SU-DHL-6 (cell line): ENCODE data around the gene THBD.

Source experiments
- H2AFZ ChIP-seq: fragments of 200-600 bp; sonication (generic); 2 replicates; pipeline ENCODE4 v1.6.1; 2014; ENCODE audit warnings: low read depth, mild to moderate bottlenecking, moderate library complexity, mixed read lengths, antibody characterized with exemption, low read length; ENCODE audit not compliant: severe bottlenecking
- H3F3A ChIP-seq: fragments of 200-600 bp; shearing (Covaris generic); 2 replicates; pipeline ENCODE4 v1.6.0; 2016; ENCODE audit warnings: antibody characterized with exemption, mild to moderate bottlenecking; ENCODE audit not compliant: insufficient read depth
- H3K27ac ChIP-seq: fragments of 200-600 bp; sonication (generic); 2 replicates; pipeline ENCODE4 v1.5.1; 2016; ENCODE audit warnings: low read depth, mild to moderate bottlenecking, low read length, moderate library complexity, mixed read lengths
- H3K27me3 ChIP-seq: fragments of 200-600 bp; sonication (generic), shearing (Covaris generic); 2 replicates; pipeline ENCODE4 v1.6.0; 2014; ENCODE audit warnings: mild to moderate bottlenecking, low read length
- H3K36me3 ChIP-seq: fragments of 200-600 bp; sonication (generic); 2 replicates; pipeline ENCODE4 v1.6.1; 2014; ENCODE audit warnings: mild to moderate bottlenecking, low read length, mixed read lengths
- H3K4me2 ChIP-seq: fragments of 300-600, 200-600 bp; shearing (Covaris generic), sonication (generic); 2 replicates; pipeline ENCODE4 v1.6.0; 2014; ENCODE audit warnings: low read length, low read depth, mild to moderate bottlenecking; ENCODE audit not compliant: poor library complexity, severe bottlenecking
- H3K4me3 ChIP-seq: fragments of 200-600 bp; sonication (generic); 2 replicates; pipeline ENCODE4 v1.5.1; 2014; ENCODE audit warnings: antibody characterized with exemption, low read length, mild to moderate bottlenecking, mixed read lengths; ENCODE audit not compliant: insufficient read depth, poor library complexity, severe bottlenecking
- H3K79me2 ChIP-seq: fragments of 200-600 bp; sonication (generic); 2 replicates; pipeline ENCODE4 v1.6.1; 2014; ENCODE audit warnings: mild to moderate bottlenecking, low read length, moderate library complexity; ENCODE audit not compliant: insufficient read depth
- H3K9ac ChIP-seq: fragments of 200-600 bp; sonication (generic); 2 replicates; pipeline ENCODE4 v1.7.0; 2014; ENCODE audit warnings: mild to moderate bottlenecking, low read length
- H3K9me2 ChIP-seq: fragments of 200-600 bp; sonication (generic); replicated peaks from 2 replicates; pipeline ENCODE4 v1.6.1; 2014; ENCODE audit warnings: low read length; ENCODE audit not compliant: insufficient read depth
- H3K9me3 ChIP-seq: fragments of 200-600 bp; sonication (generic); 2 replicates; pipeline ENCODE4 v1.6.1; 2014; ENCODE audit warnings: low read length, mixed read lengths; ENCODE audit not compliant: insufficient read depth
- H4K20me1 ChIP-seq: fragments of 200-600 bp; sonication (generic); 2 replicates; pipeline ENCODE4 v1.6.1; 2014; ENCODE audit warnings: low read depth, mild to moderate bottlenecking, antibody characterized with exemption, low read length, moderate library complexity, mixed read lengths
- CTCF ChIP-seq: fragments of 200-600 bp; sonication (generic); IDR thresholded peaks from one replicate; pipeline ENCODE4 v1.5.1; 2017; ENCODE audit warnings: antibody characterized with exemption, mild to moderate bottlenecking, low read length, moderate library complexity; ENCODE audit not compliant: insufficient read depth, poor library complexity, severe bottlenecking
- EZH2phosphoT487 ChIP-seq: fragments of 200-600 bp; sonication (generic), shearing (Covaris generic); conservative IDR thresholded peaks from 2 replicates; pipeline ENCODE4 v1.6.1; 2018; ENCODE audit warnings: mild to moderate bottlenecking, antibody characterized with exemption, low read length, moderate library complexity, mixed read lengths

THBD gene

GRCh38 chr20:23039885-23040508 lies 9.5 kb downstream of the THBD start:
- no peaks in the 10 kb centered on the region for H3K27me3 ChIP-seq
- H2AFZ ChIP-seq, result no peak overlapping the region
- no peak overlapping the region for H3K4me2 ChIP-seq
- H3F3A ChIP-seq, result no peaks in the 10 kb centered on the region
- no peak for TF ChIP-seq CTCF
- no peak for TF ChIP-seq EZH2phosphoT487
- no peak overlapping the region for H3K27ac ChIP-seq
- H3K9ac ChIP-seq, result no peak overlapping the region
- H3K9me3 ChIP-seq, result no peaks in the 10 kb centered on the region
- H3K36me3 ChIP-seq, result no peaks in the 10 kb centered on the region
- H3K4me3 ChIP-seq, result no peak overlapping the region
- no peaks in the 10 kb centered on the region for H3K79me2 ChIP-seq
- H3K9me2 ChIP-seq, result no peaks in the 10 kb centered on the region
- H4K20me1 ChIP-seq, result no peaks in the 10 kb centered on the region

DNA sequence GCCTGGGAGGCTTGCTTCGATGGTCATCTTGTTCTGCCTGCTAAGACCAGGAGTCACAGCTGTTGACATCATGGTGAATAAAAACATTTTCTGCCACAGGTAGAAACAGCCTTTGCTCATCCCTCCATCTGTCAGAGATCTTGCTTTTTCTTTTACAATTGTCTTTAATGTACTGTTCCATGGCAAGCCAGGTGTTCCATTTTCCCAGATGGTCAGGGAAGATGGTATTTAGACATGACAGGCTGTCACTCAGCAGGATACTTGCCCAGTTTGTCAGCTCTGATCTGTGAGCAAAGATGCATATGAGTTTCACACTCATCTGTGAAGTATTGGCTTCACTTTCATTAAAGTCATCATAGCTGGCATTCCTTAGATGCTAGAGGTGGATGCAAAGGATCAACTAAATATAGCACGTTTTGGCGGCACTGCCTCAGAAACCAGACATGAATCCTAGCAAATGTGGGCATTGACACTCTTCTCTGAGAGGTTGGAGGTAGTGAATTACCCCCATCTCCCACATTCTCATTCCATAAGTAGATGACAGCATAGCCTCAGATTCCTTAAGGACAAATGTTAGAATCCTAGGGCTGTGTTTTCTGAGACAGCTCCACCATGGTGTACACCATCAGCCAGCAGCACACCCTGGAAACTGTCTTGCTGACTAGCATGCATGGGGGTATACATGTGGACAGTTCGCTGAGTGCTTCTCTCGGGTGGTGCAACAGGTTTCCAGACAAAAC lies 10.2 kb downstream of the THBD start:
- Histone ChIP-seq H4K20me1 (no peaks in the 10 kb centered on the region), H2AFZ (no peak overlapping the region), H3K9me2 (no peaks in the 10 kb centered on the region), H3K36me3 (no peaks in the 10 kb centered on the region), H3K9ac (no peak overlapping the region), H3K4me2 (no peak overlapping the region), H3K27ac (no peak overlapping the region), H3F3A (no peaks in the 10 kb centered on the region), H3K9me3 (no peaks in the 10 kb centered on the region), H3K4me3 (no peak overlapping the region), H3K79me2 (no peaks in the 10 kb centered on the region), H3K27me3 (no peaks in the 10 kb centered on the region)
- TF ChIP-seq EZH2phosphoT487 (no peak), CTCF (no peak)

DNA sequence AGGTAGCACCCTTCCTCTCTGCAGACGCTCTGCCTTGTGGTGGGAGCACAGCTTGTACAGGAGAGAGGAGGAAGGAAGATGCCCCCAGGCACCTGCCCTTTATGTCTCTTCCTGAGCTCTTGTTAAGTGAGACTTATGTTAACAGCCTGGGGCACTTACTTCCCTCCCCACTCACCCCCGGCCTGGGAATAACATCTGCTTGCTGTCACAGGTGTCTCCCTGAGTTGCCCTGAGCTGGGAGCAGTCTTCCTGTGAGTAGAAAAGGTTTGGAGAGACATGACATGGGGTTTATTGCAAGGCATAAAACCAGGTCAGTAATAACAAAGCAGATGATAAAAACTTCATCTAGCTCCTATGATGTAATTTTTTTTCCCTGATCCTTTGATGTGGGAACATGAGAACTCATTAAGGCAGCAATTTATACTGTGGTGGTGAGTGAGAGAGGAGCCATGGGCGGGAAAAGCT lies 12.4 kb downstream of the THBD start:
- Histone ChIP-seq H3K4me3 (no peak overlapping the region), H3K79me2 (no peaks in the 10 kb centered on the region), H3K27me3 (no peaks in the 10 kb centered on the region), H3K27ac (no peak overlapping the region), H4K20me1 (no peaks in the 10 kb centered on the region), H3K4me2 (no peak overlapping the region), H3K9ac (no peak overlapping the region), H3F3A (no peaks in the 10 kb centered on the region), H3K9me2 (no peaks in the 10 kb centered on the region), H2AFZ (no peak overlapping the region), H3K36me3 (no peaks in the 10 kb centered on the region), H3K9me3 (no peaks in the 10 kb centered on the region)
- TF ChIP-seq EZH2phosphoT487, result no peak
- TF ChIP-seq CTCF, result no peak
